ENCODE data around the gene RICTOR. TPM values are rescaled to one million over a fixed set of nuclear protein-coding genes. Genes with fewer than 3 reads are reported as not detected.
A peak's percentile ranks its signal among the peaks of the same experiment; 100 is the strongest.

The RICTOR gene
- total and polyA plus RNA-seq, 3 donors from 2014 or later, result 14.4 to 61.8 (median 57.7) TPM

DNA sequence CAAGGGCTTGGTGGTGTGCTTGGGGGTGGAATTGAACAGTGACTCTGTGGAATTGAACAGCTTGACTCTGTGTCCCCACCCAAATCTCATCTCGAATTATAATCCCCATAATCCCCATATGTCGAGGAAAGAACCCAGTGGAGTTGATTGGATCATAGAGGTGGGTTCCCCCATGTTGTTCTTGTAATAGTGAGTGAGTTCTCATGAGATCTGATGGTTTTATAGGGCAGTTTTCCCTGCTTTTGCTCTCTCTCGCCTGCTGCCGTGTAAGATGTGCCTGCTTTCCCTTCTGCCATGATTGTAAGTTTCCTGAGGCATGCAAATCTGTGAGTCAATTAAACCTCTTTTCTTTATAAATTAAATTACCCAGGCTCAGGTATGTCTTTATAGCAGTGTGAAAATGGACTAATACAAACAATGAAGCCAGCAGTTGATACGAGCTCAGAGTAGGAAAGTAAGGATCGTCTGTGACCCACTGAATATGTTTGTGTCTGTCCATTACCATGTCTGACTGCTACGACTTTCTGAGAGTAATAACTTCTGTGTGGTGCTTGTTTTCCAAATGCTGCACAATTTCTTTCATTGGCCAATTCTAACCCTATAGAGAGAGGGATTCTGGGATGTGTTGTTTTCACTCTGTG is 17.9 kb upstream of the RICTOR start:
- no peak overlapping the region for H3K4me3 ChIP-seq
- WGBS, 2 donors, result 87 to 93% methylated on average over 7 of the region's 7 CpGs
- H3K27me3 ChIP-seq, result no peaks in the 10 kb centered on the region
- no peaks in the 10 kb centered on the region for H3K36me3 ChIP-seq (ENCODE audit: low read depth, missing control alignments)
- H3K4me1 ChIP-seq, result no peaks in the 10 kb centered on the region
- intact Hi-C loops (cut with DNase I; ENCODE audit: low total_unique reads), result no loop called here
- TF ChIP-seq, protein P1, sequence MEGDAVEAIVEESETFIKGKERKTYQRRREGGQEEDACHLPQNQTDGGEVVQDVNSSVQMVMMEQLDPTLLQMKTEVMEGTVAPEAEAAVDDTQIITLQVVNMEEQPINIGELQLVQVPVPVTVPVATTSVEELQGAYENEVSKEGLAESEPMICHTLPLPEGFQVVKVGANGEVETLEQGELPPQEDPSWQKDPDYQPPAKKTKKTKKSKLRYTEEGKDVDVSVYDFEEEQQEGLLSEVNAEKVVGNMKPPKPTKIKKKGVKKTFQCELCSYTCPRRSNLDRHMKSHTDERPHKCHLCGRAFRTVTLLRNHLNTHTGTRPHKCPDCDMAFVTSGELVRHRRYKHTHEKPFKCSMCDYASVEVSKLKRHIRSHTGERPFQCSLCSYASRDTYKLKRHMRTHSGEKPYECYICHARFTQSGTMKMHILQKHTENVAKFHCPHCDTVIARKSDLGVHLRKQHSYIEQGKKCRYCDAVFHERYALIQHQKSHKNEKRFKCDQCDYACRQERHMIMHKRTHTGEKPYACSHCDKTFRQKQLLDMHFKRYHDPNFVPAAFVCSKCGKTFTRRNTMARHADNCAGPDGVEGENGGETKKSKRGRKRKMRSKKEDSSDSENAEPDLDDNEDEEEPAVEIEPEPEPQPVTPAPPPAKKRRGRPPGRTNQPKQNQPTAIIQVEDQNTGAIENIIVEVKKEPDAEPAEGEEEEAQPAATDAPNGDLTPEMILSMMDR (IDR thresholded peaks at IDR 0.05), result no peak
- TF ChIP-seq POLR2A (IDR thresholded peaks at IDR 0.05), result no peak
- H3K27ac ChIP-seq, result no peak overlapping the region
- no peak for DNase-seq
- H3K9me3 ChIP-seq, result no peaks in the 10 kb centered on the region

DNA sequence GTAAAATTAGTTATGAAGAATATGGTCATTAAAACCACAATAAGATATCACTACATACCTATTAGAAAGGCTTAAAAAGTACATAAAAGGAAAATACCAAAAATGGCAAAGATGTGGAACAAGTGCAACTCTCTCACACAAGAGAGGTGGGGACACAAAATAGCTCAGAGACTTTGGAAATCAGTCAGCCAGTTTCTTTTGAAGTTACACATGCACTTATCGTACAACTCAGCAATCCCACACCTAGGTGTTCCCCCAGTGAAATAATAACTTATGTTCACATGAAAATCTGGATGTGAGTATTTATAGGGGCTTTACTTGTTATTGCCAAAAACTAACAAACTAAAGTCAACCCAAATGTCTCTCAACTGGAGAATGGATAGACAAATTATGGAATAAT is 9.8 kb upstream of the RICTOR start:
- Histone ChIP-seq H3K4me3 (no peak overlapping the region), H3K27me3 (no peaks in the 10 kb centered on the region), H3K27ac (no peak overlapping the region), H3K36me3 (ENCODE audit: low read depth, missing control alignments) (no peaks in the 10 kb centered on the region), H3K9me3 (no peaks in the 10 kb centered on the region), H3K4me1 (no peaks in the 10 kb centered on the region)
- intact Hi-C loops (cut with DNase I; ENCODE audit: low total_unique reads), result no loop called here
- no peak for TF ChIP-seq POLR2A (IDR thresholded peaks at IDR 0.05)
- TF ChIP-seq, protein P1 (IDR thresholded peaks at IDR 0.05), result no peak
- DNase-seq, result no peak
- WGBS, 2 donors, result 88 to 97% methylated on average over 1 of the region's 1 CpG

DNA sequence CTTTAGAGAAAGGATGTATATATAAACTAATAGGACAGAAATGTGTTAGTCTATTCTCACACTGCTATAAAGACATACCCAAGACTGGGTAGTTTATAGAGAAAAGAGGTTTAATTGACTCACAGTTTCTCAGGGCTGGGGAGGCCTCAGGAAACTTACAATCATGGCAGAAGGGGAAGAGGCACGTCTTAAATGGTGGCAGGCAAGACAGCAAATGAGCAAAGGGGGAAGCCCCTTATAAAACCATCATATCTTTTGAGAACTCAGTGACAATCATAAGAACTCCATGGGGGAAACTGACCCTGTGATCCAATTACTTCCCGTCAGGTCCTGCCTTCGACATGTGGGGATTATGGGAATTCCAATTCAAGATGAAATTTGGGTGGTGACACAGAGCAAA is 8.8 kb upstream of the RICTOR start:
- no peak for DNase-seq
- H3K4me3 ChIP-seq, result no peak overlapping the region
- no peak overlapping the region for H3K27ac ChIP-seq
- H3K4me1 ChIP-seq, result no peaks in the 10 kb centered on the region
- H3K36me3 ChIP-seq (ENCODE audit: low read depth, missing control alignments), result no peaks in the 10 kb centered on the region
- no peaks in the 10 kb centered on the region for H3K27me3 ChIP-seq
- WGBS, 2 donors, result 95 to 96% methylated on average over 3 of the region's 3 CpGs
- no peak for TF ChIP-seq POLR2A (IDR thresholded peaks at IDR 0.05)
- TF ChIP-seq, protein P1 (IDR thresholded peaks at IDR 0.05), result no peak
- intact Hi-C loops (cut with DNase I; ENCODE audit: low total_unique reads), result no loop called here
- no peaks in the 10 kb centered on the region for H3K9me3 ChIP-seq

DNA sequence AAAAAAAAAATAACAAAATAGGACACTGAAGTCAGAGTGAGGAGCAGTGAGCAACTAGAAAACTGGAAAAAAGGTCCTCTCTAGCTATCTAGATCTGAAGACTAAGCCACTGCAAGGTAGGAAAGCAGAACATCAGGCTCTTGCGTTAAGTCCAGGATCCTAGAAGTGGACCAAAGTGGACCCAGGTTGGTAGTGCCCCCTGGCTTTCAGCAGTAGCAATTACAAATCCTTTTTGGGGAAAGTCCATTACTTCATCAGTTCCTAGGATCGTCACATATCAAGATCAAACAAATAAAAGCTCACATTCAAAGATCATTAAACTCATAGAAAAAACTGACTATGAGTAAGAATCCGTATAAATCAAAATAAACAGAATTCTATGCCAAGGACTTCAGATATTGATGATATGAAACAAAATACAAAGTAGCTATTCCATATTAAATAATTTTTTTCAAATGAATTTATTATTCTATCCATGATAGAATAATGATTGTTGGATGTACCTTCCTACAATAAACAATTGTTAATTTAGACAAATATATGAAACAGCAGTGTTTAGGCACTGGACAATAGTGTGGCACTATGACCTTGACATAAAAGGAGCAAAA is 6.5 kb upstream of the RICTOR start:
- TF ChIP-seq POLR2A (IDR thresholded peaks at IDR 0.05), result no peak
- TF ChIP-seq, protein P1 (IDR thresholded peaks at IDR 0.05), result peak; percentile 78 to 88 (median 84)
- H3K27me3 ChIP-seq, result no peaks in the 10 kb centered on the region
- no peaks in the 10 kb centered on the region for H3K9me3 ChIP-seq
- H3K36me3 ChIP-seq (ENCODE audit: low read depth, missing control alignments), result no peaks in the 10 kb centered on the region
- intact Hi-C loops (cut with DNase I; ENCODE audit: low total_unique reads), result no loop called here
- no peak overlapping the region for H3K4me3 ChIP-seq
- 17 to 49% methylated on average over 3 of the region's 3 CpGs for WGBS, 2 donors
- no peaks in the 10 kb centered on the region for H3K4me1 ChIP-seq
- peak; percentile 54 for DNase-seq
- H3K27ac ChIP-seq, result no peak overlapping the region

DNA sequence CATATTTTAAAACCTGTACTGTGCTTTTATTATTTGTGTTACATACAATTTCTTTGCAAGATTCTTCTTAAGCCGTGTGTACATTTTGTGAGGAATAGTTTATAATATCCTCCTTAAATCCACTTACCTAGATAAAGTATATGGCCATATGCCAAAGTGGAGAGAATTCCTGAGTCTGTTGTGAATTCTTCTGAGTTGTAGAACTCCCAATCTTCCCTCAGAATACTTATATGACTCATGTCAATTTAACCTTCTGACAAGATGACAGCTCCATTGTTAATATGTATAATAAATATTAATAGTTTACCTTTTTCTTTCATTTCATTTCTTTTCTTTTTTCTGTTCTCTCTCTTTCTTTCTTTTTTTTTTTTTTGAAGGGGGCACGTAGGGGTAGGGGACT is 6.0 kb upstream of the RICTOR start:
- no peaks in the 10 kb centered on the region for H3K9me3 ChIP-seq
- 66 to 74% methylated on average over 2 of the region's 2 CpGs for WGBS, 2 donors
- H3K27me3 ChIP-seq, result no peaks in the 10 kb centered on the region
- DNase-seq, result no peak
- H3K4me1 ChIP-seq, result no peaks in the 10 kb centered on the region
- no peak overlapping the region for H3K27ac ChIP-seq
- no peak for TF ChIP-seq POLR2A (IDR thresholded peaks at IDR 0.05)
- TF ChIP-seq, protein P1 (IDR thresholded peaks at IDR 0.05), result no peak
- H3K36me3 ChIP-seq (ENCODE audit: low read depth, missing control alignments), result no peaks in the 10 kb centered on the region
- H3K4me3 ChIP-seq, result no peak overlapping the region
- intact Hi-C loops (cut with DNase I; ENCODE audit: low total_unique reads), result no loop called here
